Endothelial cell of umbilical vein (primary cell): Measurements from ENCODE around the gene SWAP70. TPM values are rescaled to one million over a fixed set of nuclear protein-coding genes. Genes with fewer than 3 reads are reported as not detected.
A peak's percentile ranks its signal among the peaks of the same experiment; 100 is the strongest.

Source experiments
- BruUV-seq: library from RNA; stranded (reverse); fragments of 400-500 nt; replicated peaks from 2 replicates; lab custom pipeline; 2021; lab: Mats Ljungman, UMichigan
- CTCF ChIA-PET: fragments of 300-600, 350-600 bp; sonication (Branson Sonifier 250); formaldehyde crosslinking; loops from one replicate; lab custom pipeline; 2021; ENCODE audit warnings: antibody characterized with exemption, inconsistent platforms; lab: Charles Lee
- POLR2A ChIA-PET: fragments of 300-600, 350-600 bp; sonication (Branson Sonifier 250); formaldehyde crosslinking; loops from one replicate; lab custom pipeline; 2021; ENCODE audit warnings: antibody characterized with exemption, inconsistent platforms; lab: Charles Lee
- DNase-seq: peaks from one replicate; pipeline ENCODE4 v3.0.0-alpha.2; 2011; ENCODE audit warnings: low read depth, low spot score
- FAIRE-seq: peaks from 2 replicates; lab custom pipeline; 2011; peaks lifted over from hg19 to GRCh38; lab: Jason Lieb, UNC
- H2AFZ ChIP-seq: 2 replicates; pipeline ENCODE4 v1.6.0; 2012; ENCODE audit warnings: low read depth, low read length, control low read depth, inconsistent platforms
- H3K27ac ChIP-seq: 2 replicates; pipeline ENCODE4 v1.5.1; 2011; ENCODE audit warnings: low read depth, mild to moderate bottlenecking, control low read depth, low read length, moderate library complexity; ENCODE audit not compliant: insufficient read depth
- H3K27me3 ChIP-seq, 2 experiments: 2 replicates each; pipeline versions ENCODE4 v1.6.0 to v1.6.1; 2011; ENCODE audit warnings: low read length in 2 of 2, mixed read lengths in 1 of 2; ENCODE audit not compliant: control insufficient read depth in 2 of 2, insufficient read depth in 2 of 2
- H3K36me3 ChIP-seq, 2 experiments: 2 replicates in 1 of 2; 3 replicates in 1 of 2; pipeline ENCODE4 v1.5.1; 2011; ENCODE audit warnings: low read length in 2 of 2, mild to moderate bottlenecking in 1 of 2, moderate library complexity in 1 of 2; ENCODE audit not compliant: control insufficient read depth in 2 of 2, insufficient read depth in 2 of 2; ENCODE audit errors: extremely low read depth in 1 of 2
- H3K4me1 ChIP-seq: 3 replicates; pipeline ENCODE4 v1.5.1; 2011; ENCODE audit warnings: mild to moderate bottlenecking, low read length; ENCODE audit not compliant: control insufficient read depth, insufficient read depth; ENCODE audit errors: extremely low read depth
- H3K4me2 ChIP-seq: 2 replicates; pipeline ENCODE4 v1.6.1; 2011; ENCODE audit warnings: low read length, control low read depth, mixed read lengths; ENCODE audit not compliant: insufficient read depth
- H3K4me3 ChIP-seq, 3 experiments: fragments of 200-600 bp in 1 of 3; sonication (generic), shearing (Covaris generic) in 1 of 3; replicated peaks in 1 of 3; 2 replicates each; pipeline ENCODE4 v1.5.1; 2011 to 2016; ENCODE audit warnings: control low read depth in 3 of 3, low read length in 3 of 3, mild to moderate bottlenecking in 2 of 3, inconsistent platforms in 1 of 3, low read depth in 1 of 3, moderate library complexity in 1 of 3; ENCODE audit not compliant: insufficient read depth in 1 of 3
- H3K79me2 ChIP-seq: 2 replicates; pipeline ENCODE4 v1.6.0; 2012; ENCODE audit warnings: low read length, inconsistent platforms; ENCODE audit not compliant: control insufficient read depth, insufficient read depth
- H3K9ac ChIP-seq: replicated peaks from 2 replicates; pipeline ENCODE3; 2011; ENCODE audit warnings: low read length, control low read depth; ENCODE audit not compliant: insufficient read depth; ENCODE audit errors: extremely low read depth
- H3K9me1 ChIP-seq: replicated peaks from 3 replicates; pipeline ENCODE4 v1.6.0; 2011; ENCODE audit warnings: mild to moderate bottlenecking, low read length; ENCODE audit not compliant: control insufficient read depth, insufficient read depth; ENCODE audit errors: extremely low read depth
- H3K9me3 ChIP-seq: replicated peaks from 2 replicates; pipeline ENCODE4 v1.5.1; 2012; ENCODE audit warnings: low read length, inconsistent platforms; ENCODE audit not compliant: control insufficient read depth, insufficient read depth
- H4K20me1 ChIP-seq: replicated peaks from 2 replicates; pipeline ENCODE3; 2011; ENCODE audit warnings: mild to moderate bottlenecking, low read length; ENCODE audit not compliant: control insufficient read depth, insufficient read depth; ENCODE audit errors: extremely low read depth
- CTCF ChIP-seq, 2 donors: IDR thresholded peaks; 1 replicate in 1 of 2; 2 replicates in 1 of 2; pipeline ENCODE4 v1.5.1; 2011; ENCODE audit warnings: low read length in 2 of 2, mild to moderate bottlenecking in 2 of 2, moderate library complexity in 2 of 2, control low read depth in 1 of 2, inconsistent platforms in 1 of 2, low read depth in 1 of 2; ENCODE audit not compliant: insufficient read depth in 1 of 2; ENCODE audit errors: extremely low read depth in 1 of 2
- EZH2 ChIP-seq: IDR thresholded peaks from 2 replicates; pipeline ENCODE4 v1.6.1; 2012; ENCODE audit warnings: borderline replicate concordance, low read depth, mild to moderate bottlenecking, moderate library complexity, low read length, inconsistent platforms; ENCODE audit not compliant: severe bottlenecking
- FOS ChIP-seq: IDR thresholded peaks from 2 replicates; pipeline ENCODE4 v1.6.1; 2011; ENCODE audit warnings: mild to moderate bottlenecking, low read length, moderate library complexity, borderline replicate concordance; ENCODE audit not compliant: insufficient read depth
- GATA2 ChIP-seq: IDR thresholded peaks from 2 replicates; pipeline ENCODE4 v1.7.0; 2011; ENCODE audit warnings: low read depth, mild to moderate bottlenecking, moderate library complexity, mixed read lengths, low read length; ENCODE audit not compliant: insufficient read length, insufficient read depth
- JUN ChIP-seq: IDR thresholded peaks from 2 replicates; pipeline ENCODE4 v1.6.1; 2011; ENCODE audit warnings: borderline replicate concordance, low read depth; ENCODE audit not compliant: insufficient read length, insufficient read depth
- MYC ChIP-seq: IDR thresholded peaks from one replicate; pipeline ENCODE4 v1.6.1; 2011; ENCODE audit warnings: mild to moderate bottlenecking, low read depth, low read length
- POLR2A ChIP-seq: IDR thresholded peaks from 2 replicates; pipeline ENCODE4 v1.6.1; 2012; ENCODE audit warnings: low read depth, mild to moderate bottlenecking, control low read depth, low read length
- POLR2AphosphoS5 ChIP-seq: IDR thresholded peaks from 2 replicates; pipeline ENCODE4 v1.6.1; 2012; ENCODE audit warnings: low read depth, mild to moderate bottlenecking, control low read depth, low read length, moderate library complexity; ENCODE audit not compliant: insufficient read depth
- dilution Hi-C: fragments of 300-500 bp; cut with MboI; formaldehyde crosslinking; loops from one replicate; pipeline ENCODE4 v1.15.0; 2019; ENCODE audit warnings: low sequenced_read_pairs; ENCODE audit not compliant: extremely low pct_ligation_motif_present
- intact Hi-C: fragments of 100-400 bp; cut with micrococcal nuclease; formaldehyde crosslinking; loops from one replicate; pipeline ENCODE4 v1.10.0; 2022
- polyA plus RNA-seq, 4 experiments: library from polyadenylated mRNA; depleted of rRNA in 3 of 4; stranded (reverse) in 3 of 4; unstranded in 1 of 4; fragments of >200 nt; gene quantifications; 2 replicates each; pipeline versions ENCODE4 v1.2.1 to v1.2.3, GENCODE V29; 2011 to 2012; ENCODE audit warnings: missing spikeins in 1 of 4
- total RNA-seq: library from RNA; stranded (reverse); gene quantifications from 2 replicates; pipeline ENCODE4 v1.2.3, GENCODE V29; 2021
- TF ChIP-seq, protein P1 (sequence below): IDR thresholded peaks from 2 replicates; pipeline ENCODE4 v1.6.1; 2011; ENCODE audit not compliant: insufficient read depth, insufficient read length

SWAP70 gene
- total and polyA plus RNA-seq, 2 donors (not counting 3 experiments of a cell fraction or from before 2014, with no cell fraction given) = 52.5 to 165 TPM

DNA sequence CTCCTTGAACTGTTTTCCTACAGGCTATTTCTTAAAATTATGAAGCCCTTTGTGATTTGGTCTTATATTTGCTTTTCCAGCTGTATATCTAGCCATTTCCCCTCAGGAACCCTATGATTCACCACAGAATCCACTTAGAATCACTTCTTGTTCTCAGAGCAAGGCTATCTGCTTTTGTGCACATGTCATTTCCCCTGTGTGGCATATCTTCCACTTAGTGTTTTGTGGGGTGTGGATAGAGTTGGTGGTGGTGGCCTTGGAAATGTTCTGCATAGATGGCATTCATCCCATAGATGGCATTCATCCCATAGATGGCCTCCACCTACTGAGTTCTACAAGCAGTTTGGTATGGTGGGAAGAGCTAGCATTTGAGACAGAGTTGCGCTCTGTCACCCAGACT, 44.7 kb downstream of the SWAP70 start:
- DNase-seq (peak; percentile 84), FAIRE-seq (no peak)
- dilution Hi-C loops (no loop called here), intact Hi-C loops (loop anchor here (1.0 kb wide), 2 partner anchors 8 to 18 kb away; no protein-coding TSS in a partner anchor)
- TF ChIP-seq CTCF (IDR thresholded peaks at IDR 0.05; ENCODE audit: extremely low read depth in 1 of 2, insufficient read depth in 1 of 2, low read depth in 1 of 2, low read length in 2 of 2) (no peak), POLR2A (no peak), MYC (peak; percentile 24), FOS (peak; percentile 91), EZH2 (no peak), GATA2 (peak; percentile 77), JUN (peak; percentile 76), POLR2AphosphoS5 (peak; percentile 85)
- TF ChIP-seq, protein P1, sequence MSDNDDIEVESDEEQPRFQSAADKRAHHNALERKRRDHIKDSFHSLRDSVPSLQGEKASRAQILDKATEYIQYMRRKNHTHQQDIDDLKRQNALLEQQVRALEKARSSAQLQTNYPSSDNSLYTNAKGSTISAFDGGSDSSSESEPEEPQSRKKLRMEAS = no peak
- H3K4me2 ChIP-seq = peak overlapping the region; percentile 79
- BruUV-seq = no TSS peak
- no peaks in the 10 kb centered on the region for H4K20me1 ChIP-seq
- no peak overlapping the region for H3K9ac ChIP-seq
- H3K9me1 ChIP-seq = peaks cover 2% of the 10 kb centered on the region
- no peak overlapping the region for H3K4me3 ChIP-seq
- peak overlapping the region; percentile 38 for H3K27ac ChIP-seq
- ChIA-PET POLR2A (interaction anchor here (0.7 kb wide), 1 partner anchor 18 kb away, joined by 3 read pairs; no protein-coding TSS in a partner anchor), CTCF (interaction anchor here (1.1 to 2.9 kb wide), 4 partner anchors 8 to 94 kb away, joined by 4 to 9 read pairs (median 6); no protein-coding TSS in a partner anchor)
- no peaks in the 10 kb centered on the region for H3K9me3 ChIP-seq
- H3K27me3 ChIP-seq = no peaks in the 10 kb centered on the region
- H3K36me3 ChIP-seq = peaks cover 0 to 3% of the 10 kb centered on the region in 2 experiments
- H3K79me2 ChIP-seq = peaks cover 90% of the 10 kb centered on the region
- H2AFZ ChIP-seq = no peak overlapping the region
- peaks cover 59% of the 10 kb centered on the region for H3K4me1 ChIP-seq
